Aorta (tissue), 5 donors: ENCODE results near the gene CFAP20DC. TPM values are rescaled to one million over a fixed set of nuclear protein-coding genes. Genes with fewer than 3 reads are reported as not detected.
"Not testable (repeated sequence)": the region's sequence is repeated elsewhere in the genome, so short reads cannot be mapped to it uniquely, and the experiment has no call there.

Experiments used
- ATAC-seq: fragments of 200-7000 bp; cut with Tn5 transposase; one replicate; pipeline ENCODE4 v1.9.1; 2022; ENCODE audit warnings: moderate library complexity; ENCODE audit not compliant: low FRiP score
- DNase-seq, 2 donors: peaks; one replicate each; pipeline ENCODE4 v3.0.0-alpha.2; 2020
- H3K27ac ChIP-seq, 2 donors: one replicate each; pipeline ENCODE4 v1.5.1; 2013; ENCODE audit warnings: low read length in 2 of 2, mild to moderate bottlenecking in 2 of 2, moderate library complexity in 2 of 2, control low read depth in 1 of 2, inconsistent platforms in 1 of 2, low read depth in 1 of 2
- H3K27me3 ChIP-seq, 2 donors: one replicate each; pipeline ENCODE4 v1.6.1; 2013; ENCODE audit warnings: control low read depth in 1 of 2, low read length in 1 of 2, mild to moderate bottlenecking in 1 of 2, moderate library complexity in 1 of 2; ENCODE audit not compliant: insufficient read depth in 2 of 2, control insufficient read depth in 1 of 2
- H3K36me3 ChIP-seq, 2 donors: one replicate each; pipeline ENCODE4 v1.6.1; 2013; ENCODE audit warnings: control low read depth in 1 of 2, low read length in 1 of 2, mild to moderate bottlenecking in 1 of 2; ENCODE audit not compliant: insufficient read depth in 2 of 2, control insufficient read depth in 1 of 2
- H3K4me1 ChIP-seq, 2 donors: one replicate each; pipeline ENCODE4 v1.6.1; 2013; ENCODE audit warnings: low read length in 2 of 2, control low read depth in 1 of 2, mild to moderate bottlenecking in 1 of 2, moderate library complexity in 1 of 2; ENCODE audit not compliant: insufficient read depth in 2 of 2, control insufficient read depth in 1 of 2
- H3K4me3 ChIP-seq, 2 donors: one replicate each; pipeline ENCODE4 v1.5.1; 2013; ENCODE audit warnings: low read length in 2 of 2, control low read depth in 1 of 2, mild to moderate bottlenecking in 1 of 2
- H3K9me3 ChIP-seq: one replicate; pipeline ENCODE4 v1.6.1; 2013; ENCODE audit warnings: mild to moderate bottlenecking, low read length; ENCODE audit not compliant: control insufficient read depth
- WGBS, 2 donors: extraction: QIAGEN DNeasy Blood & Tissue Kit; methylation state at CpG; one replicate each; pipeline ENCODE4 v1.1.7; 2013; 5-methylcytosine and 5-hydroxymethylcytosine counted together
- intact Hi-C, 2 donors: fragments of 100-400 bp; cut with DNase I; formaldehyde crosslinking; loops; one replicate each; pipeline versions ENCODE4 v1.14.2 to v1.15.0; 2022
- long read RNA-seq, 2 donors: library from polyadenylated mRNA; unstranded; transcript quantifications; one replicate each; pipeline ENCODE4 v2.0.0, GENCODE V29; 2020 to 2021
- polyA plus RNA-seq, 2 donors: library from polyadenylated mRNA; stranded (reverse); fragments of 200-250 nt; gene quantifications; one replicate each; pipeline ENCODE4 v1.2.3, GENCODE V29; 2013
- total RNA-seq, 2 donors: library from RNA; stranded (reverse); fragmentation: NEBNext Ultra II Directional; extraction: Animal tissue kit (Norgen Biotek cat#: 25700); gene quantifications; one replicate each; pipeline ENCODE4 v1.2.1, GENCODE V29; 2021
- donor health status: healthy with polysubstance abuse.
- donor health status: Bipolar disorder and iron deficiency.
- donor health status: DM: no; HTN: no; CAD: no.
- donor health status: DM: no; HTN: no; CAD: no.
- donor health status: DM: yes; HTN: yes; CAD: no.

The CFAP20DC gene
- total RNA-seq: under 1 TPM; 0.39 to 0.90 TPM
- polyA plus RNA-seq: not detected
- long read RNA-seq, donor 1: 0 reads
- long read RNA-seq, donor 2: 0 reads

- peak; percentile 96 for ATAC-seq
- H3K27ac ChIP-seq: no peak within 1 kb of the TSS
- intact Hi-C loops: no loop called here
Observed at GRCh38 chr3:59049671-59050331, at the start of gene CFAP20DC. Gene CFAP20DC (minus strand): TSS chr3:59050025. CDS start chr3:59049631, 394 bp downstream.

GRCh38 chr3:59098516-59098915, 48.7 kb upstream of the CFAP20DC start:
- DNase-seq, H3K9me3 ChIP-seq, H3K27me3 ChIP-seq, ATAC-seq, H3K36me3 ChIP-seq, H3K4me1 ChIP-seq, H3K4me3 ChIP-seq, H3K27ac ChIP-seq, intact Hi-C loops: not testable (repeated sequence)
- 23 to 36% methylated on average over 1 of the region's 1 CpG for WGBS, 2 donors

More at GRCh38 chr3:59049671-59050331, at the start of gene CFAP20DC:
- WGBS, 2 donors: 3 to 4% methylated on average over 51 to 60 of the region's 60 CpGs
- DNase-seq: peak; percentile 91 to 95
- Histone ChIP-seq H3K36me3 (no peaks in the 10 kb centered on the region), H3K4me1 (no peaks in the 10 kb centered on the region), H3K27me3 (no peaks in the 10 kb centered on the region), H3K4me3 (peak within 1 kb of the TSS; percentile 8 to 34), H3K9me3 (no peaks in the 10 kb centered on the region)

- Histone ChIP-seq H3K4me1 (no peaks in the 10 kb centered on the region), H3K27me3 (peaks cover 0 to 3% of the 10 kb centered on the region in 2 donors), H3K27ac (no peak overlapping the region), H3K9me3 (peaks cover 2% of the 10 kb centered on the region), H3K4me3 (no peak overlapping the region), H3K36me3 (no peaks in the 10 kb centered on the region)
- ATAC-seq: no peak
- 71 to 74% methylated on average over 3 of the region's 3 CpGs for WGBS, 2 donors
- no peak for DNase-seq
- intact Hi-C loops: no loop called here
Observed at GRCh38 chr3:59094446-59094845, 44.6 kb upstream of the CFAP20DC start.

- 82 to 84% methylated on average over 1 of the region's 1 CpG for WGBS, 2 donors
- peaks cover 2% of the 10 kb centered on the region for H3K9me3 ChIP-seq
- no peak overlapping the region for H3K4me3 ChIP-seq
- ATAC-seq: no peak
- no peaks in the 10 kb centered on the region for H3K36me3 ChIP-seq
- intact Hi-C loops: no loop called here
- no peaks in the 10 kb centered on the region for H3K4me1 ChIP-seq
- peaks cover 0 to 3% of the 10 kb centered on the region in 2 donors for H3K27me3 ChIP-seq
- DNase-seq: no peak
- H3K27ac ChIP-seq: no peak overlapping the region
Observed at GRCh38 chr3:59093521-59093920, 43.7 kb upstream of the CFAP20DC start.

GRCh38 chr3:59088761-59089160, 38.9 kb upstream of the CFAP20DC start:
- H3K4me3 ChIP-seq: no peak overlapping the region
- no peak for ATAC-seq
- no peaks in the 10 kb centered on the region for H3K9me3 ChIP-seq
- no peaks in the 10 kb centered on the region for H3K36me3 ChIP-seq
- H3K27ac ChIP-seq: no peak overlapping the region
- WGBS, 2 donors: 34 to 42% methylated on average over 1 of the region's 1 CpG
- intact Hi-C loops: no loop called here
- no peaks in the 10 kb centered on the region for H3K27me3 ChIP-seq
- no peak for DNase-seq
- no peaks in the 10 kb centered on the region for H3K4me1 ChIP-seq

GRCh38 chr3:59085976-59086375, 36.2 kb upstream of the CFAP20DC start:
- Histone ChIP-seq H3K27ac (no peak overlapping the region), H3K36me3 (no peaks in the 10 kb centered on the region), H3K4me3 (no peak overlapping the region), H3K9me3 (no peaks in the 10 kb centered on the region), H3K4me1 (no peaks in the 10 kb centered on the region), H3K27me3 (no peaks in the 10 kb centered on the region)
- ATAC-seq (no peak), DNase-seq (no peak)
- intact Hi-C loops: no loop called here
- WGBS, 2 donors: 50 to 62% methylated on average over 3 of the region's 3 CpGs

GRCh38 chr3:59084583-59084982, 34.8 kb upstream of the CFAP20DC start:
- H3K27ac ChIP-seq: no peak overlapping the region
- DNase-seq: no peak
- H3K9me3 ChIP-seq: no peaks in the 10 kb centered on the region
- WGBS, 2 donors: 20 to 40% methylated on average over 1 of the region's 1 CpG
- no peaks in the 10 kb centered on the region for H3K4me1 ChIP-seq
- intact Hi-C loops: no loop called here
- no peak for ATAC-seq
- no peaks in the 10 kb centered on the region for H3K36me3 ChIP-seq
- no peaks in the 10 kb centered on the region for H3K27me3 ChIP-seq
- H3K4me3 ChIP-seq: no peak overlapping the region

- no peaks in the 10 kb centered on the region for H3K36me3 ChIP-seq
- DNase-seq: no peak
- H3K4me1 ChIP-seq: no peaks in the 10 kb centered on the region
- no peak overlapping the region for H3K4me3 ChIP-seq
- no peaks in the 10 kb centered on the region for H3K27me3 ChIP-seq
- H3K9me3 ChIP-seq: no peaks in the 10 kb centered on the region
- no peak overlapping the region for H3K27ac ChIP-seq
- intact Hi-C loops: no loop called here
- no peak for ATAC-seq
- WGBS, 2 donors: 88 to 92% methylated on average over 3 to 4 of the region's 4 CpGs
Observed at GRCh38 chr3:59082106-59082505, 32.3 kb upstream of the CFAP20DC start.

- no peaks in the 10 kb centered on the region for H3K27me3 ChIP-seq
- ATAC-seq: no peak
- no peaks in the 10 kb centered on the region for H3K9me3 ChIP-seq
- no peak for DNase-seq
- H3K4me1 ChIP-seq: no peaks in the 10 kb centered on the region
- H3K4me3 ChIP-seq: no peak overlapping the region
- no peaks in the 10 kb centered on the region for H3K36me3 ChIP-seq
- 53 to 60% methylated on average over 2 of the region's 2 CpGs for WGBS, 2 donors
- intact Hi-C loops: no loop called here
- H3K27ac ChIP-seq: no peak overlapping the region
Observed at GRCh38 chr3:59081071-59081470, 31.2 kb upstream of the CFAP20DC start.
